Stimulated activated CD4-positive, alpha-beta T cell treated with anti-CD3 and anti-CD28 coated beads, Interleukin-12 subunit alpha, Interleukin-12 subunit beta, amount 100 ng/mL, for 24 hours (primary cell): ENCODE measurements around the gene TRAF4.
"Not testable (repeated sequence)": the region's sequence is repeated elsewhere in the genome, so short reads cannot be mapped to it uniquely, and the experiment has no call there.

Source experiments
- DNase-seq, 2 experiments: peaks; one replicate each; pipeline ENCODE4 v3.0.0-alpha.2; 2020; ENCODE audit warnings: low read depth in 2 of 2

The TRAF4 gene

DNA sequence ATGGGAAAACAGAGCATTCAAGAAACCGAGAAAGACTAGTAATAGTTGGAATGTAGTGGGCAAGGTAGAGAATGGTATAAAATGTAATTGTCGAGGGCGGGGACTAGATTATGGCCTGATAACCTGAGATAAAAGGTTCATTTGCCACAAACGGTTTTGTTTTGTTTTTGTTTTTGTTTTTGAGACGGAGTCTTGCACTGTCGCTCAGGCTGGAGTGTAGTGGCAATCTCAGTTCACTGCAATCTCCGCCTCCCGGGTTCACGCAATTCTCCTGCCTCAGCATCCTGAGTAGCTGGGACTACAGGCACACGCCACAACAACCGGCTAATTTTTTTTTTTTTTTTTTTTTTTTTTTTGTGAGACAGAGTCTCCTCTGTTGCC lies 13.9 kb upstream of the TRAF4 start:
- DNase-seq, result no peak

DNA sequence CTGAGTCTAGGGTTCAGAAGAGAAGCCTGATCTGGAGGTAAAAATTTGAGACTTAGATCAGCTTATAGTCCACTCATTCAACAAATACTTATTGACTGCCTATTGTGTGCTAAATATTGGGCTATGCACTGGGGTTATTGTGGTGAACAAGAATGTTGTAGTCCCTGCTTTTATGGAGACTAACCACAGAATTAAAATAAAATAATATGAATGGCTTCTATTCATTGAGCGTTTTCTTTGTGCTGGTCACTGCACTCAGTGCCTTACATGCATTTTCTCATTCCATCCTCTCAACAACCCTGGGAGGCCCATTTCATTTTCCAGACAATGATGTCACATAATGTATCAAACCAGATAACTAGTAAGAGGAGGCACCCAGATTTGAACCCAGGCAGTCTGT lies 10.5 kb upstream of the TRAF4 start:
- no peak for DNase-seq

DNA sequence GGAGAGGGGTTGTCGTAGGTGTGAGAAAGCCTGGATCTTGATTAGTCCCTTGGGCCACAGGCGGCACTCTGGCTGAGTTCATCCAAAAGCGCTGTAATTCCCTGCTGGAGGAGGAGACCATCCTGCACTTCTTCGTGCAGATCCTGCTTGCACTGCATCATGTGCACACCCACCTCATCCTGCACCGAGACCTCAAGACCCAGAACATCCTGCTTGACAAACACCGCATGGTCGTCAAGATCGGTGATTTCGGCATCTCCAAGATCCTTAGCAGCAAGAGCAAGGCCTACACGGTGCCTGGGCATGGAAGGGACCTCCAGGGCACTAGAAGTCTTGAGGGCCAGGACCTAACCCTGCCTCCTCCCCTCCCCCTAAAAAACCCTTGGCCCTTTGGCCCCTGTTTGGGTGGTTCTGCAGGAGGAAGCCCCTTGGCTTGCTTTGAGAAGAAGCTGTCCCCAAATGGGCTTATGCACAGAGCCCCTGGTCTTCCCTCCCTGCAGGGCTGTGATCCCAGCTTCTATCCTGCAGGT lies 9.0 kb upstream of the TRAF4 start:
- no peak for DNase-seq

DNA sequence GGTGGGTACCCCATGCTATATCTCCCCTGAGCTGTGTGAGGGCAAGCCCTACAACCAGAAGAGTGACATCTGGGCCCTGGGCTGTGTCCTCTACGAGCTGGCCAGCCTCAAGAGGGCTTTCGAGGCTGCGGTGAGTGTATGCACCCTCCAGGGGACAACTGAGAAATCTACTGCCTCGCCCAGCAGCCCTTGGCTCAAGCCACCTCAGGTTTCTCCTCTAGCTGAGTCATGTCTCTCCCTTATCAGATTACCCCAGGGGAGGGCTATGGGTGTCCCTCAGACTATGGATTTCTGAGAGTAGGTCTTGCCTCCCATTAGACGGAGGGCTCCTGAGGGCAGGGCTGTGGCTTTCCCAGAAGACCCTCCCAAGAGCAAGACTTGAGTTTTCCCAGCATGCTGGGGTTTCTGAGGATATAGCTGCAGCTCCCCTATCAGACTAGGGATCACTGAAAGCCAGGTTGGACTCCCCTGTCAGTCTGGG lies 8.5 kb upstream of the TRAF4 start:
- no peak for DNase-seq

DNA sequence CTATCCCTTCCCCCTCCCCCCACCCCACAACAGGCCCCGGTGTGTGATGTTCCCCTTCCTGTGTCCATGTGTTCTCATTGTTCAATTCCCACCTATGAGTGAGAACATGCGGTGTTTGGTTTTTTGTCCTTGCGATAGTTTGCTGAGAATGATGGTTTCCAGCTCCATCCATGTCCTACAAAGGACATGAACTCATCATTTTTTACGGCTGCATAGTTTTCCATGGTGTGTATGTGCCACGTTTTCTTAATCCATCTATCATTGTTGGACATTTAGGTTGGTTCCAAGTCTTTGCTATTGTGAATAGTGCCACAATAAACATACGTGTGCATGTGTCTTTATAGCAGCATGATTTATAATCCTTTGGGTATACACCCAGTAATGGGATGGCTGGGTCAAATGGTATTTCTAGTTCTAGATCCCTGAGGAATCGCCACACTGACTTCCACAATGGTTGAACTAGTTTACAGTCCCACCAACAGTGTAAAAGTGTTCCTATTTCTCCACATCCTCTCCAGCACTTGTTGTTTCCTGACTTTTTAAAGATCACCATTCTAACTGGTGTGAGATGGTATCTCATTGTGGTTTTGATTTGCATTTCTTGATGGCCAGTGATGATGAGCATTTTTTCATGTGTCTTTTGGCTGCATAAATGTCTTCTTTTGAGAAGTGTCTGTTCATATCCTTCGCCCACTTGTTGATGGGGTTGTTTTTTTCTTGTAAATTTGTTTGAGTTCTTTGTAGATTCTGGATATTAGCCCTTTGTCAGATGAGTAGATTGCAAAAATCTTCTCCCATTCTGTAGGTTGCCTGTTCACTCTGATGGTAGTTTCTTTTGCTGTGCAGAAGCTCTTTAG lies 7.7 kb upstream of the TRAF4 start:
- DNase-seq, result not testable (repeated sequence)

DNA sequence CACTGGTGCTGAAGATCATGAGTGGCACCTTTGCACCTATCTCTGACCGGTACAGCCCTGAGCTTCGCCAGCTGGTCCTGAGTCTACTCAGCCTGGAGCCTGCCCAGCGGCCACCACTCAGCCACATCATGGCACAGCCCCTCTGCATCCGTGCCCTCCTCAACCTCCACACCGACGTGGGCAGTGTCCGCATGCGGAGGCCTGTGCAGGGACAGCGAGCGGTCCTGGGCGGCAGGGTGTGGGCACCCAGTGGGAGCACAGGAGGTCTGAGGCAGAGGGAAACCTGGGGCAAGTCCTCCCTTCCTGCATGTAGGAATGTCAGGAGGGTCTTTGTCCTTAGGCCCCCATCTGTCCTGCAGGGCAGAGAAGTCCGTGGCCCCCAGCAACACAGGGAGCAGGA lies 6.5 kb upstream of the TRAF4 start:
- DNase-seq, result no peak

DNA sequence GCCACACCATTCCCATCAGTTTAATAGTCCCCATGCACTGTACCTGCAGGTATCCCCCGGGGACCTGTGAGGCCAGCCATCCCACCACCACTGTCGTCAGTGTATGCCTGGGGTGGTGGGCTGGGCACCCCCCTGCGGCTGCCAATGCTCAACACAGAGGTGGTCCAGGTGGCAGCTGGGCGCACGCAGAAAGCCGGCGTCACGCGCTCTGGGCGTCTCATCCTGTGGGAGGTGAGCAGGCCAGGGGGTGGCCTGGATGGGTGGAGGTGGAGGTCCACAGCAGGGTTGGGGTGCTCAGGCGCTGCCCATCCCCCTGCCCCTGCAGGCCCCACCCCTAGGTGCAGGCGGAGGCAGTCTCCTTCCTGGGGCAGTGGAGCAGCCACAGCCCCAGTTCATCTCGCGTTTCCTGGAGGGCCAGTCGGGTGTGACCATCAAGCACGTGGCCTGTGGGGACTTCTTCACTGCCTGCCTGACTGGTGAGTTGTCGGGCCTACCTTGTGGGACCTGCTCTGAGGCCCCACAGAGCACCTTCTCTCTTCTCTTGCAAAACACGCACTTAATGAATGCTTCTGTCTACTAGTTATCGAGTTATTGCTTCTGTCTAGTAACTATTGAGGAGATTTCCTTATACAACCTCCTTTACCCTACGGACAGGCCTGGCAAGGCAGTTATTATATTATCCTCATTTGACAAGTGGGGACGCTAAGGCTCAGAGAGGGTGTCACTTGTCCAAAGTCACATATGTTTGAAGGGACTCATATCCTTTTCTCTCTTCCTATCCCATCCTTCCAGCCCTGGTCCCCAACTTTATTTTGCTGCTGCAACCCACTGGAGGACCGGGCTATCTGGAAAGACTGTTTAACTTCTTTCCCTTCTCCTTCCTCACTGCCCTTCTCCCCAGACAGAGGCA lies 5.8 kb upstream of the TRAF4 start:
- no peak for DNase-seq

DNA sequence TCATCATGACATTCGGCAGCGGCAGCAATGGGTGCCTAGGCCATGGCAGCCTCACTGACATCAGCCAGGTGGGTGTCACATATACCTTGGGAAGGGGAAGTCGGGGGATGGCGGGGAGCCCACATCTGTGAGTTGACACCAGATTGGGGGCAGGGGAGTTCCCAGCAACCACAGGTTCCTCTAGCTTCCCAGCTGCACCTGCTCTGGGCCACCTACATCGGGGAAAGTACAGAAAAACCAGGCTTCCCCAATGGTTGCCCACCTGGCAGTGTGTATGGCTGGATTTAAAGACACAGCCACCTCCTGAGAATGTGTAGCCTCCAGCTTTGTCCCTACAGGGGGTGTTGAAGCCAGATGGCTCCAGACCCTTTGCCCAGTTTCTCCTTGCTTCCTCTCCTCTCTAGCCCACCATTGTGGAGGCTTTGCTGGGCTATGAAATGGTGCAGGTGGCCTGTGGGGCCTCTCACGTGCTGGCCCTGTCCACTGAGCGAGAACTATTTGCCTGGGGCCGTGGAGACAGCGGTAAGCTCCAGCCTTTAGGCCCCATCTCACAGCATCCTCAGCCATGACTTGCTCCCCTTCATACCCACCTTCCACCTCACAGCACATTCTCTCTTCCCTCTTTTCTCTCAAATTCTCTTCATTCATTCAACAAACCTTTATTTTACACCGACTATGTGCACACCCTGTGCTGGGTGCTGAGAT lies 5.0 kb upstream of the TRAF4 start:
- peak in 1 of 2 experiments; percentile 38 for DNase-seq

DNA sequence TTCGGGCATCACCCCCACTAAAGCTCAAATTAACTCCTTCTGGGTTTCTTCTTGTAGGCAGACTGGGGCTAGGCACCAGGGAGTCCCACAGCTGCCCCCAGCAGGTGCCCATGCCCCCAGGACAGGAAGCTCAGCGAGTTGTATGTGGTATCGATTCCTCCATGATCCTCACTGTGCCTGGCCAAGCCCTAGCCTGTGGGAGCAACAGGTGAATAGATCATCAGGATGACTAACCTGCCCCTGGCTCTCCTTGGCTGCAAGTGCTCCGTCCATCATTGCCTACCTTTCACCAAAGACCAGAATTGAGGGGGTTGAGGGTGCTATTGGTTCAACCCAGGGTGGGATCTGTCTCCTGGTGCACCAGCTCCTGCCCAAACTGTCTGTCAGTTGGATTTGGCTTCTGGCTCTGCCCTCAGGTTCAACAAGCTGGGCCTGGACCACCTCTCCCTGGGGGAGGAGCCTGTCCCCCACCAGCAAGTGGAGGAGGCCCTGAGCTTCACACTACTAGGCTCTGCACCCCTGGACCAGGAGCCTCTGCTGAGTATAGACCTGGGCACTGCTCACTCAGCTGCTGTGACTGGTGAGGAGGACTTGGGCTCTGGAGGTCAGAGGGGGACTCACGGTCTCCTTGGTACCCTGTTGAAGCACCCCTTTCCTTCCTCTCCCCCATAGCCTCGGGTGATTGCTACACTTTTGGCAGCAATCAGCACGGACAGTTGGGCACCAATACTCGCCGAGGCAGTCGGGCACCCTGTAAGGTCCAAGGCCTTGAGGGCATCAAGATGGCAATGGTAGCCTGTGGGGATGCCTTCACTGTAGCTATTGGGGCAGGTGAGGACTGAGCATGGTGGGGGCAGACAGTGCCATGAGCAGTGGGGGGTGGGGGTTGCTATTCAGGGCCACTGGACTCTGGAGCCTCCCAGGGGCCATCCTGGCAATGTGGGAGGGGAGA lies 3.1 kb upstream of the TRAF4 start:
- no peak for DNase-seq

DNA sequence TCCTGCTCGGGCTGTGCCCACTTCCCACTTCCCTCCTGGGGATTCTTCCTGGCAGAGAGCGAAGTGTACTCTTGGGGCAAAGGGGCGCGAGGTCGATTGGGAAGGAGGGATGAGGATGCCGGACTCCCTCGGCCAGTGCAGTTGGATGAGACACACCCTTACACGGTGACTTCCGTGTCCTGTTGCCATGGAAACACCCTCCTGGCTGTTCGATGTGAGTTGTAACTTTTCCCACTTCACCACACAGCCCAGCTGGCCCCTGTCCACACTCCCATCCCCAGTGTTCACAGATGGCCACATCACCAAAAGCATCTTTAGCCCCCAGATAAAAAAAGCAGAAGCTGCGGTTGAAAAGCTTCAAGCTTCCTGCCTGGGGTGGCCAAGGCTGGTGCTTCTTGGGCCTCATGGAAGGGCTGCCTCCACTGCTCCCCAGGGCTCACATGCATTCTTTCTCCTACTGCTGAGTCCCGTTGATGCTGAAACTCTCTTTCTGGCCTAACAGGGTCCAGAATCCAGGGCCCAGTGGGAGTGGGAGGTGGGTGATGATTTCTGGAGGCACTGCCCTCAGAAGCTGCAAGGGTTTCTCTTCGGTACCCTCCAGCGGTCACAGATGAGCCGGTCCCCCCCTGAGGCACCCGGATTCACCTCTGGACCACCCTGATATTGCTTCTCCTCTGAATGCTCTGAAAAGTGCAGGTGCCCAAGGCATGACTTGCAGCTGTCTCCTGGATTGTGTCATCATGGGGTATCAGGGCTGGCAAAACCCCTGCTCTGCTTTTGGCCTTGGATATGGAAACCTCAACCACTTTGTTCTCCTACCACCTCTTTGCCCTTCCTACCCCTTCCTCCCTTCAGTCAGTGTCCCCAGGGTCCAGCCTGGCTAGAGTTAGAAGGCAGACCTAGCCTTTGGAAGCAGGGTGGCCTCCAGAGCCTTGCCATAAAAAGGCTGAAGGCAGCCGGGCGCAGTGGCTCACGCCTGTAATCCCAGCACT lies 2.2 kb upstream of the TRAF4 start:
- DNase-seq, result no peak

DNA sequence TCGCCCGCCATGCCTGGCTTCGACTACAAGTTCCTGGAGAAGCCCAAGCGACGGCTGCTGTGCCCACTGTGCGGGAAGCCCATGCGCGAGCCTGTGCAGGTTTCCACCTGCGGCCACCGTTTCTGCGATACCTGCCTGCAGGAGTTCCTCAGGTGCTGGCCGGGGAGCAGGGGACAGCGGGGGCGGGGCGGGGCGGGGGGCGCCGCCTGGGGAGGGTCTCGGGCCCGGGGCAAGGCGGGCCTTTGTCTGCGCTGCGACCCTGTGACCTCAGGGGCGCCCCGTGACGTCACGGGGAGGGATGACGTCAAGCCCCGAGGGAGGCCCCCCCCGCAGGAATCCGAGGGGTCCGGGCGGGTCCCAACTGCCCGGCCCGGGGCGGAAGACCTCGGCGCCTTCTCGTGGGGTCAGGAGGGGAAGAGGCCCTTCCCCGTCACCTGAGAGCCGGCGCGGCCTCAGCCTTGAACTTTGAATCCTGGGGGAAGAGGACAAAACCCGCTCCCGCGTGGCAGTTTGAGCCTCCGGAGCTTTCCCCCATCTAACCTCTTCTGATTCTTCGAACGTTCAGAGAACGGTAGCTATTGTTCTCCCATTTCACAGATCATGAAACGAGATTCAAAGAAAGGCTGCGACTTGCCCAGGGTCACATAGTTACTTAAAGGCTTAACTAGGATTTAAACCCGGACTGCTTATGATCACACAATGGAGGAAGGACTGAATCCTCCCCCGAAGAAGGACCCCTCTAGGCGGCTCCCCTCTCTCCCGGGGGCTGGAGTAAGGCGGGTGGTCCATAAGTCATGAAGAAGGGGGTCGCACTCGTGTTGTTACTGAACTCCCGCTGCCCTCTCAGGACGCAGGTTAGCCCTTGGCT lies 527 bp downstream of the TRAF4 start:
- peak in 1 of 2 experiments; percentile 63 for DNase-seq

DNA sequence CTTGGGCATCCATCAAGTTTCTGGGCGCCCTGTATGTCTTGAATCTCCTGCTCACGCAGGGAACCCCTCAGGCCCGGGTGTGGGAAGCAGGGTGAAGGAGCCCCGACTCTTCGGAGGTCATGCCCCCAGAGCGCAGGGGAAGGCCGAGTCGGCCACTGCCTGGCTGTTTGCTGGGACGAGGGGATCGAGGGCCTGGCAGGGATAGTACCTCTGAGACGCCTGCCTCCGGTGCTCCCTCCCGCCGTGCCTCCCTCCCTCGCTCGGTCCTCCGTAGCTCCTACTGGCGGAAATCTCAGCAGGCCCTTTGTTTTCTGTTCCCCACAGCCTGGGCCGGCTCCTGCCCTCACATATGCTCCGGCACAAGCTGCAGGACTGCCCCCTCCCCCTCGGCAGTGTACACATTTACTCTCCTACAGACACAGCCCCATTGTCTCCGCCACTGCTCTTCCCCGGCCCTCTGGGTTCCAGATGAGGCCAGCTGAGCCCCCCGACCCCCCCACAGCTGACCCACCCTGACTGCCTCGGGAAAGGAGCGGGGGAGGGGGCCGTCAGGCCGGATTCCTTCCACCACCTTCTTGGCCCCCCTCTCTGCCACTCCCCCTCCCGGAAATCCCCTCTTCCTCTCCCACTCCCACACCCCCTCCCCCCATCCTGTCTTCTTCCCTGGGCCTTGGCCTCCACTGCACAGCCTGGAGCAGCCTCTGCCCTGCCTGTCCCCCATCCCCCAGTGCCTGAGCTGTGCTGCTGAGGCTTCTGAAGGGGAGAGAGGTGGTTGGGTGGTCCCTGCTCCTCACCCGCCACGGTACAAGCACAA lies 1.4 kb downstream of the TRAF4 start:
- DNase-seq, result no peak

DNA sequence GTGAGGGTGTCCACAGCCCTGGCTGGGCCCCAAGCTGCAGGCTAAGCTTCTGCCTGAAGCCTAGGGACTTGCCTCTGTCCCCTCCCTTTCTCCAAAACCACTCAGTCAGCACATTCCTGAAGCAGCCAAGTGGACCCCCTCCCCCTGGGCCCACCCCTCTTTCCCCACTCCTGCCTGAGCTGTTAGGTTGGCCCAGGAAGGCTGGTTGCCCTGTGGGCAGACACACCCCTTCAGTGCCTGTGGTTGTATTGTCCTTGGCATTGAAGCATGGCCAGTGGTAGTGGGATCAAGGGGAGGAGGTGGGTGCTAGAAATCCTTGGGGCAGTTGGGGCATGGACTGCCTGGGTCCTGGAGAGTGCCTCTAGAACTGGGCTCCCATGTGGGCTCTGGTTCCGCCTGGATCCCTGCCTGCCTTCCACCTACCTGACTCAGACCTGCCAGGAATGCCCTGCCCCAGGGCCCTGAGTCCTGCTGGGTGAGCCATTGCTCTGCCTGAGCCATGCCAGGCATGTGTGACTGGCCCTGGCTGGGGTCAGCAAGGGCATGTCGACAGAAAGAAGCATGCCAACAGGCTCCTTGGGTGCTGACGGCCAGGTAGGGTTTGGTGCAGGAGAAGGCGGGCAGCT lies 2.1 kb downstream of the TRAF4 start:
- no peak for DNase-seq

DNA sequence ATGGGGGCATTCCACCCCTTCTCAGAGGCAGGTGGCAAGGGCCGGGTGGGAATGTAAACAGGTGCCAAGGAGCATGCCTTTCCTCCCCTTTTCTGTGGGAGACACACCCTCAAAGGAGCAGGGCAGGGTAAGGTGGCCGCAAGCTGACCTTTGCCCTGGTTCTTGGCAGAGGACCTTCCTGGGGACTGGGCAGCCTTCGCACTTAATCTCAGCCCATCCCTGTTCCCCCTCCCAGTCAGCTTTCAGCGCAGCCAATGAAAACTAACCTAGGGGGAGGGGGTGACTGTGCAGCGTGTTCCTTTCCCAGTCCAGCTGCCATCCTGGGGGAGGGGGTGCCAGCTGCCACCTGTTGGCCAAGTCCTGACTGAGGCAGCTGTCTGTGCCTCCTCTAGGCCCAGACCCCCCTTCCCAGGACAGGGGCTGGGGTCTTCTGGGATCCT lies 2.8 kb downstream of the TRAF4 start:
- no peak for DNase-seq

DNA sequence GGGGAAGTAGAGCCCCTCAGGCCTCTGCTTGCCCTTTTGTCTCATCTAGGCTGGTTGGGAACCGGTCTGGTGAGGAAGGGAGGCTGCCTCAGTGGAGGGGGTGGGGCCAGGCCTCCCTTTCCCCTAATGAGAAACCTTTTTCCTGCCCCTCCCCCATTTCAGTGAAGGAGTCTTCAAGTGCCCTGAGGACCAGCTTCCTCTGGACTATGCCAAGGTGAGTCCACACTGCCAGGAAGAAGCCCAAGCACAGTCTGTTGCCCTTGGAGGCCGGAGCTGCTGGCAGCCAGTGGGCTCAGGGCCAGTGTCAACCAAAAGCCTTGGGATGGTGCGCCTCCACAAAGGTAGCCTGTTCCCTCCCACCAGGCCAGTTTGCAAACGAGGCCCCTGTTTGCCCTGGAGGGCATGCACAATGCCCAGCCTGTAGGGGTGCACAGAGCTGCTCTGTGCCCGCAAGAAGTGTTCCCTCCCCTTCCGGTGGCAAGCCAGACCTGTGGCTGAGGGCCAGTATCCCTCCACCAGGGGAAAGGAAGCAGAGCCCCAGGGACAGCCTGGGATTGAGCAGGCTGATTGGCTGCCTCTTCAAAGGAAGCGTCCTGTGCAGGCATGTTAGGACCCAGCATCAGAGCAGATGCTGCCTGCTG lies 3.4 kb downstream of the TRAF4 start:
- DNase-seq, result no peak
